H1 (cell line): ENCODE results near the gene NUP42. TPM values are rescaled to one million over a fixed set of nuclear protein-coding genes. Genes with fewer than 3 reads are reported as not detected.

Source experiments
- CTCF ChIA-PET: fragments of 300-600 bp; sonication (Branson Sonifier 250); formaldehyde crosslinking; loops from one replicate; lab custom pipeline; 2021; ENCODE audit not compliant: partially characterized antibody; lab: Charles Lee
- POLR2A ChIA-PET: fragments of 300-600 bp; sonication (Branson Sonifier 250); formaldehyde crosslinking; loops from one replicate; lab custom pipeline; 2021; ENCODE audit warnings: inconsistent platforms; ENCODE audit not compliant: partially characterized antibody; lab: Charles Lee
- DNase-seq, 2 experiments: peaks; one replicate each; pipeline versions ENCODE4 v3.0.0 to v3.0.0-alpha.2; 2010 to 2022; ENCODE audit warnings: low spot score in 2 of 2, low read depth in 1 of 2, mixed read lengths in 1 of 2
- FAIRE-seq: peaks from 2 replicates; lab custom pipeline; 2011; peaks lifted over from hg19 to GRCh38; lab: Jason Lieb, UNC
- H2AFZ ChIP-seq: 2 replicates; pipeline ENCODE4 v1.8.1; 2012; ENCODE audit warnings: low read length, inconsistent platforms
- H2AK5ac ChIP-seq: 2 replicates; pipeline ENCODE4 v1.6.1; 2013; ENCODE audit warnings: low read depth, low read length
- H2BK120ac ChIP-seq: replicated peaks from 2 replicates; pipeline ENCODE3; 2013; ENCODE audit warnings: low read depth, low read length, inconsistent platforms
- H2BK12ac ChIP-seq: 2 replicates; pipeline ENCODE4 v1.6.1; 2013; ENCODE audit warnings: low read depth, low read length
- H2BK15ac ChIP-seq: 2 replicates; pipeline ENCODE4 v1.6.1; 2013; ENCODE audit warnings: low read length
- H2BK20ac ChIP-seq: 2 replicates; pipeline ENCODE4 v1.6.1; 2013; ENCODE audit warnings: low read length
- H2BK5ac ChIP-seq: 2 replicates; pipeline ENCODE4 v1.6.1; 2013; ENCODE audit warnings: low read depth, low read length
- H3K14ac ChIP-seq: 2 replicates; pipeline ENCODE4 v1.6.1; 2013; ENCODE audit warnings: inconsistent platforms; ENCODE audit not compliant: insufficient read length
- H3K18ac ChIP-seq: 2 replicates; pipeline ENCODE4 v1.6.1; 2013; ENCODE audit warnings: low read length; ENCODE audit errors: extremely low read depth
- H3K23ac ChIP-seq: 2 replicates; pipeline ENCODE4 v1.6.1; 2013; ENCODE audit warnings: inconsistent platforms; ENCODE audit not compliant: insufficient read length
- H3K23me2 ChIP-seq: 2 replicates; pipeline ENCODE4 v1.6.1; 2013; ENCODE audit warnings: low read depth, low read length
- H3K27ac ChIP-seq: 2 replicates; pipeline ENCODE4 v1.6.1; 2011; ENCODE audit warnings: low read depth, low read length, inconsistent platforms
- H3K27me3 ChIP-seq, 4 experiments: replicated peaks in 1 of 4; 1 replicate in 1 of 4; 2 replicates in 3 of 4; pipeline versions ENCODE4 v1.6.1 to v1.8.1; 2011 to 2013; ENCODE audit warnings: low read length in 3 of 4, mild to moderate bottlenecking in 3 of 4, inconsistent platforms in 2 of 4, mixed read lengths in 2 of 4, moderate library complexity in 1 of 4; ENCODE audit not compliant: control insufficient read depth in 3 of 4, insufficient read depth in 3 of 4; ENCODE audit errors: extremely low read depth in 1 of 4
- H3K36me3 ChIP-seq, 4 experiments: 2 replicates each; pipeline versions ENCODE4 v1.6.1 to v1.8.1; 2011 to 2013; ENCODE audit warnings: mild to moderate bottlenecking in 4 of 4, low read length in 3 of 4, moderate library complexity in 2 of 4, control low read depth in 1 of 4, inconsistent platforms in 1 of 4; ENCODE audit not compliant: insufficient read depth in 4 of 4, control insufficient read depth in 2 of 4
- H3K4ac ChIP-seq: replicated peaks from 2 replicates; pipeline ENCODE3; 2013; ENCODE audit warnings: low read length, low read depth, mixed read lengths, inconsistent platforms; ENCODE audit not compliant: insufficient read length
- H3K4me1 ChIP-seq, 4 experiments: replicated peaks in 1 of 4; 1 replicate in 1 of 4; 2 replicates in 3 of 4; pipeline versions ENCODE4 v1.6.1 to v1.8.1; 2011 to 2013; ENCODE audit warnings: low read length in 3 of 4, inconsistent platforms in 2 of 4, mixed read lengths in 1 of 4; ENCODE audit not compliant: insufficient read depth in 4 of 4, control insufficient read depth in 3 of 4
- H3K4me2 ChIP-seq, 2 experiments: 2 replicates each; pipeline versions ENCODE4 v1.6.1 to v1.8.1; 2011 to 2013; ENCODE audit warnings: low read depth in 2 of 2, low read length in 2 of 2, control low read depth in 1 of 2, inconsistent platforms in 1 of 2, mild to moderate bottlenecking in 1 of 2; ENCODE audit not compliant: insufficient read depth in 1 of 2
- H3K4me3 ChIP-seq, 4 experiments: fragments of 200-600, 300-600 bp in 1 of 4; sonication (generic), shearing (Covaris generic), sonication (Bioruptor Twin) in 1 of 4; 2 replicates each; pipeline versions ENCODE4 v1.5.1 to v1.8.1; 2011 to 2016; ENCODE audit warnings: low read length in 4 of 4, low read depth in 3 of 4, control low read depth in 2 of 4, inconsistent platforms in 2 of 4, mild to moderate bottlenecking in 2 of 4, mixed read lengths in 1 of 4, moderate library complexity in 1 of 4; ENCODE audit not compliant: insufficient read depth in 2 of 4; ENCODE audit errors: extremely low read depth in 1 of 4
- H3K56ac ChIP-seq: replicated peaks from 2 replicates; pipeline ENCODE3; 2013; ENCODE audit warnings: low read depth, mild to moderate bottlenecking, mixed read lengths, low read length, inconsistent platforms; ENCODE audit not compliant: insufficient read length
- H3K79me1 ChIP-seq: 2 replicates; pipeline ENCODE4 v1.6.1; 2013; ENCODE audit warnings: low read depth, low read length, control low read depth
- H3K79me2 ChIP-seq, 2 experiments: 2 replicates each; pipeline versions ENCODE4 v1.6.1 to v1.8.1; 2012 to 2013; ENCODE audit warnings: low read length in 2 of 2, mild to moderate bottlenecking in 2 of 2, inconsistent platforms in 1 of 2; ENCODE audit not compliant: insufficient read depth in 2 of 2, control insufficient read depth in 1 of 2
- H3K9ac ChIP-seq, 4 experiments: replicated peaks in 1 of 4; 1 replicate in 1 of 4; 2 replicates in 3 of 4; pipeline versions ENCODE4 v1.6.1 to v1.8.1; 2011 to 2013; ENCODE audit warnings: low read depth in 3 of 4, low read length in 3 of 4, control low read depth in 2 of 4, mild to moderate bottlenecking in 2 of 4, moderate library complexity in 2 of 4, inconsistent platforms in 1 of 4; ENCODE audit errors: extremely low read depth in 1 of 4
- H3K9me3 ChIP-seq, 2 experiments: 2 replicates each; pipeline versions ENCODE4 v1.6.1 to v1.8.1; 2012 to 2013; ENCODE audit warnings: mild to moderate bottlenecking in 2 of 2, moderate library complexity in 2 of 2, control low read depth in 1 of 2, inconsistent platforms in 1 of 2, low read depth in 1 of 2, low read length in 1 of 2, mixed read lengths in 1 of 2; ENCODE audit not compliant: insufficient read depth in 2 of 2
- H4K20me1 ChIP-seq, 2 experiments: replicated peaks in 1 of 2; 2 replicates each; pipeline versions ENCODE3 to v1.8.1; 2011 to 2013; ENCODE audit warnings: inconsistent platforms in 2 of 2, low read length in 2 of 2, mild to moderate bottlenecking in 1 of 2; ENCODE audit not compliant: insufficient read depth in 2 of 2, control insufficient read depth in 1 of 2
- H4K5ac ChIP-seq: 2 replicates; pipeline ENCODE4 v1.6.1; 2013; ENCODE audit warnings: low read length, low read depth, mixed read lengths, inconsistent platforms; ENCODE audit not compliant: insufficient read length
- H4K8ac ChIP-seq: 2 replicates; pipeline ENCODE4 v1.8.0; 2013; ENCODE audit warnings: mild to moderate bottlenecking, moderate library complexity, low read length, inconsistent platforms; ENCODE audit not compliant: insufficient read depth; ENCODE audit errors: extremely low read depth
- H4K91ac ChIP-seq: replicated peaks from 2 replicates; pipeline ENCODE3; 2013; ENCODE audit warnings: low read length, mixed read lengths, inconsistent platforms; ENCODE audit not compliant: insufficient read length
- ASH2L ChIP-seq: fragments of 200-600, 300-600 bp; sonication (generic); IDR thresholded peaks from one replicate; pipeline ENCODE4 v1.7.1; 2017; ENCODE audit warnings: low read length
- BRCA1 ChIP-seq: IDR thresholded peaks from 2 replicates; pipeline ENCODE4 v1.6.1; 2012; ENCODE audit warnings: low read depth, low read length, improper control_type of control experiment
- CBX8 ChIP-seq: fragments of 300-800, 300-1000 bp; sonication (generic); IDR thresholded peaks from 2 replicates; pipeline ENCODE4 v1.7.1; 2016; ENCODE audit warnings: low read depth, low read length, borderline replicate concordance
- EP300 ChIP-seq, 2 experiments: IDR thresholded peaks; 1 replicate in 1 of 2; 2 replicates in 1 of 2; pipeline ENCODE4 v1.6.1; 2011 to 2012; ENCODE audit warnings: low read depth in 2 of 2, low read length in 2 of 2, mild to moderate bottlenecking in 2 of 2, borderline replicate concordance in 1 of 2, inconsistent platforms in 1 of 2, moderate library complexity in 1 of 2
- GTF2F1 ChIP-seq: IDR thresholded peaks from 2 replicates; pipeline ENCODE4 v1.6.1; 2012; ENCODE audit warnings: low read depth, low read length, improper control_type of control experiment, borderline replicate concordance
- MAFK ChIP-seq: IDR thresholded peaks from 2 replicates; pipeline ENCODE4 v1.6.1; 2012; ENCODE audit warnings: low read depth, mild to moderate bottlenecking, improper control_type of control experiment, low read length
- NANOG ChIP-seq: IDR thresholded peaks from 2 replicates; pipeline ENCODE4 v1.6.1; 2011; ENCODE audit warnings: low read length, low read depth, mild to moderate bottlenecking, inconsistent platforms; ENCODE audit not compliant: insufficient read depth, poor library complexity, severe bottlenecking
- POLR2AphosphoS5 ChIP-seq: IDR thresholded peaks from 2 replicates; pipeline ENCODE4 v1.6.1; 2011; ENCODE audit warnings: low read depth, low read length
- SAP30 ChIP-seq: fragments of 300-600 bp; sonication (generic); IDR thresholded peaks from 2 replicates; pipeline ENCODE4 v1.7.1; 2012; ENCODE audit warnings: low read length, moderate library complexity, mild to moderate bottlenecking, inconsistent platforms; ENCODE audit not compliant: insufficient read depth, insufficient replicate concordance
- SIRT6 ChIP-seq: IDR thresholded peaks from one replicate; pipeline ENCODE4 v1.7.1; 2012; ENCODE audit warnings: low read length, inconsistent platforms
- polyA plus RNA-seq, 7 experiments: library from polyadenylated mRNA; depleted of rRNA in 3 of 7; stranded (reverse) in 5 of 7; unstranded in 2 of 7; fragments of >200 nt in 5 of 7; fragments of 200-250 nt in 2 of 7; gene quantifications; 1 replicate in 5 of 7; 2 replicates in 1 of 7; 4 replicates in 1 of 7; pipeline versions ENCODE4 v1.2.1 to v1.2.3, GENCODE V29; 2011 to 2013; ENCODE audit warnings: missing spikeins in 2 of 7, mixed read lengths in 2 of 7
- total RNA-seq: library from RNA; stranded (reverse); fragmentation: NEBNext Ultra II Directional; extraction: Animal tissue kit (Norgen Biotek cat#: 25700); gene quantifications from 2 replicates; pipeline ENCODE4 v1.2.1, GENCODE V29; 2021
- TF ChIP-seq, protein P1 (sequence below), 3 experiments: IDR thresholded peaks; 1 replicate in 2 of 3; 2 replicates in 1 of 3; pipeline versions ENCODE4 v1.5.1 to v1.6.1; 2011; ENCODE audit warnings: low read length in 3 of 3, mild to moderate bottlenecking in 3 of 3, inconsistent platforms in 2 of 3, low read depth in 1 of 3, moderate library complexity in 1 of 3; ENCODE audit not compliant: insufficient read depth in 1 of 3; ENCODE audit errors: control extremely low read depth in 1 of 3

NUP42 gene
- total and polyA plus RNA-seq, 2 of the 8 experiments (the other 6 are each of a cell fraction or from before 2014, with no cell fraction given) = 31.8 to 41.2 TPM

DNA sequence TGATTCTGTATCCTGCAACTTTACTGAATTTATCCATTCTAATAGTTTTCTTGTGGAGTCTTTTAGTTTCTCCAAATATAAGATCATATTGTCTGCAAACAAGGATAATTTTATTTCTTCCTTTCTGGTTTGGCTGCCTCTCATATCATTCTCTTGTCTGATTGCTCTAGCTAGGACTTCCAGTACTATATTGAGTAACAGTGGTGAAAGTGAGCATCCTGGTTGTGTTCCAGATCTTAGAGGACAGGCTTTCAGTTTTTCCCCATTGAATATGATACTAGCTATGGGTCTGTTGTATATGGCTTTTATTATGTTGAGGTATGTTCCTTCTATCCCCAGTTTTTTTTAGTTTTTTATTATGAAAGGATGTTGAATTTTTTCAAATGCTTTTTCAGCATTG lies 48.1 kb upstream of the NUP42 start:
- H2BK20ac ChIP-seq = no peak overlapping the region
- H4K5ac ChIP-seq = no peak overlapping the region
- no peak overlapping the region for H3K4me2 ChIP-seq
- no peak overlapping the region for H3K27ac ChIP-seq
- no peak overlapping the region for H3K14ac ChIP-seq
- 0 out of 4 replicates have a peak, but pooled peaks cover 0 to 2% of the 10 kb centered on the region in 2 experiments for H3K9me3 ChIP-seq
- H2BK120ac ChIP-seq = no peak overlapping the region
- H4K91ac ChIP-seq = no peak overlapping the region
- no peak overlapping the region for H3K23ac ChIP-seq
- CTCF ChIA-PET = no interaction called here
- H3K4ac ChIP-seq = no peak overlapping the region
- DNase-seq (no peak), FAIRE-seq (no peak)
- POLR2A ChIA-PET = no interaction called here
- peaks cover 0 to 29% (median 4%) of the 10 kb centered on the region in 4 experiments; a peak in 5 of 8 replicates for H3K36me3 ChIP-seq
- peaks cover 0 to 2% (median 2%) of the 10 kb centered on the region in 4 experiments; a peak in 3 of 7 replicates for H3K4me1 ChIP-seq
- no peaks in the 10 kb centered on the region for H3K23me2 ChIP-seq
- H3K79me2 ChIP-seq = no peaks in the 10 kb centered on the region
- no peak overlapping the region for H3K56ac ChIP-seq
- H2BK15ac ChIP-seq = no peak overlapping the region
- H2BK12ac ChIP-seq = no peak overlapping the region
- H4K8ac ChIP-seq = no peak overlapping the region
- H3K18ac ChIP-seq = no peak overlapping the region
- no peak overlapping the region for H3K4me3 ChIP-seq
- H3K27me3 ChIP-seq = no peaks in the 10 kb centered on the region
- no peaks in the 10 kb centered on the region for H3K79me1 ChIP-seq
- no peaks in the 10 kb centered on the region for H4K20me1 ChIP-seq
- no peak overlapping the region for H2BK5ac ChIP-seq
- H2AK5ac ChIP-seq = no peak overlapping the region
- no peak overlapping the region for H3K9ac ChIP-seq
- TF ChIP-seq, protein P1, sequence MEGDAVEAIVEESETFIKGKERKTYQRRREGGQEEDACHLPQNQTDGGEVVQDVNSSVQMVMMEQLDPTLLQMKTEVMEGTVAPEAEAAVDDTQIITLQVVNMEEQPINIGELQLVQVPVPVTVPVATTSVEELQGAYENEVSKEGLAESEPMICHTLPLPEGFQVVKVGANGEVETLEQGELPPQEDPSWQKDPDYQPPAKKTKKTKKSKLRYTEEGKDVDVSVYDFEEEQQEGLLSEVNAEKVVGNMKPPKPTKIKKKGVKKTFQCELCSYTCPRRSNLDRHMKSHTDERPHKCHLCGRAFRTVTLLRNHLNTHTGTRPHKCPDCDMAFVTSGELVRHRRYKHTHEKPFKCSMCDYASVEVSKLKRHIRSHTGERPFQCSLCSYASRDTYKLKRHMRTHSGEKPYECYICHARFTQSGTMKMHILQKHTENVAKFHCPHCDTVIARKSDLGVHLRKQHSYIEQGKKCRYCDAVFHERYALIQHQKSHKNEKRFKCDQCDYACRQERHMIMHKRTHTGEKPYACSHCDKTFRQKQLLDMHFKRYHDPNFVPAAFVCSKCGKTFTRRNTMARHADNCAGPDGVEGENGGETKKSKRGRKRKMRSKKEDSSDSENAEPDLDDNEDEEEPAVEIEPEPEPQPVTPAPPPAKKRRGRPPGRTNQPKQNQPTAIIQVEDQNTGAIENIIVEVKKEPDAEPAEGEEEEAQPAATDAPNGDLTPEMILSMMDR (IDR thresholded peaks at IDR 0.05; ENCODE audit: control extremely low read depth in 1 of 3, insufficient read depth in 1 of 3, low read depth in 1 of 3, low read length in 3 of 3) = no peak
- TF ChIP-seq SIRT6 (no peak), EP300 (IDR thresholded peaks at IDR 0.05; ENCODE audit: borderline replicate concordance in 1 of 2, low read depth in 2 of 2, low read length in 2 of 2) (no peak), CBX8 (no peak), NANOG (no peak), SAP30 (no peak), MAFK (no peak), POLR2AphosphoS5 (no peak), GTF2F1 (no peak), BRCA1 (no peak), ASH2L (no peak)
- TF ChIP-seq, all 59 proteins: peak for 0
- no peak overlapping the region for H2AFZ ChIP-seq
